ENCODE measurements around the gene TCTN2. TPM values are rescaled to one million over a fixed set of nuclear protein-coding genes. Genes with fewer than 3 reads are reported as not detected.

Gene TCTN2
- total and polyA plus RNA-seq, 2 of the 8 experiments (the other 6 are each of a cell fraction or from before 2014, with no cell fraction given), result 7.5 to 8.4 TPM

DNA sequence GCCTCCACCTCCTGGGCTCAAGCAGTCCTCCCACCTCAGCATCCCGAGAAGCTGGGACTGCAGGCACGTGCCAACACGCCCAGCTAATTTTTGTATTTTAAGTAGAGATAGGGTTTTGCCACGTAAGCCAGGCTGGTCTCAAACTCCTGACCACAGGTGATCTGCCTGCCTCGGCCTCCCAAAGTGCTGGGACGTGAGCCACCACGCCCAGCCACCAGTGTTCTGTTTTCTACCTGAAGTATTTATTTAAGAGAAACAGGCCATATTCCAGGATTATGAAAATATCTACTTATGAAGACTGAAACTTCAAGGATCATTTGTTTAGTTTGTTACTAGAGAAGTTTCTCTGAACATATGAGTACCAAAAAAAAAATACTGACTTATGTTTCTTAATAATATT, 27.0 kb upstream of the TCTN2 start (continued):
- TF ChIP-seq, protein P1, sequence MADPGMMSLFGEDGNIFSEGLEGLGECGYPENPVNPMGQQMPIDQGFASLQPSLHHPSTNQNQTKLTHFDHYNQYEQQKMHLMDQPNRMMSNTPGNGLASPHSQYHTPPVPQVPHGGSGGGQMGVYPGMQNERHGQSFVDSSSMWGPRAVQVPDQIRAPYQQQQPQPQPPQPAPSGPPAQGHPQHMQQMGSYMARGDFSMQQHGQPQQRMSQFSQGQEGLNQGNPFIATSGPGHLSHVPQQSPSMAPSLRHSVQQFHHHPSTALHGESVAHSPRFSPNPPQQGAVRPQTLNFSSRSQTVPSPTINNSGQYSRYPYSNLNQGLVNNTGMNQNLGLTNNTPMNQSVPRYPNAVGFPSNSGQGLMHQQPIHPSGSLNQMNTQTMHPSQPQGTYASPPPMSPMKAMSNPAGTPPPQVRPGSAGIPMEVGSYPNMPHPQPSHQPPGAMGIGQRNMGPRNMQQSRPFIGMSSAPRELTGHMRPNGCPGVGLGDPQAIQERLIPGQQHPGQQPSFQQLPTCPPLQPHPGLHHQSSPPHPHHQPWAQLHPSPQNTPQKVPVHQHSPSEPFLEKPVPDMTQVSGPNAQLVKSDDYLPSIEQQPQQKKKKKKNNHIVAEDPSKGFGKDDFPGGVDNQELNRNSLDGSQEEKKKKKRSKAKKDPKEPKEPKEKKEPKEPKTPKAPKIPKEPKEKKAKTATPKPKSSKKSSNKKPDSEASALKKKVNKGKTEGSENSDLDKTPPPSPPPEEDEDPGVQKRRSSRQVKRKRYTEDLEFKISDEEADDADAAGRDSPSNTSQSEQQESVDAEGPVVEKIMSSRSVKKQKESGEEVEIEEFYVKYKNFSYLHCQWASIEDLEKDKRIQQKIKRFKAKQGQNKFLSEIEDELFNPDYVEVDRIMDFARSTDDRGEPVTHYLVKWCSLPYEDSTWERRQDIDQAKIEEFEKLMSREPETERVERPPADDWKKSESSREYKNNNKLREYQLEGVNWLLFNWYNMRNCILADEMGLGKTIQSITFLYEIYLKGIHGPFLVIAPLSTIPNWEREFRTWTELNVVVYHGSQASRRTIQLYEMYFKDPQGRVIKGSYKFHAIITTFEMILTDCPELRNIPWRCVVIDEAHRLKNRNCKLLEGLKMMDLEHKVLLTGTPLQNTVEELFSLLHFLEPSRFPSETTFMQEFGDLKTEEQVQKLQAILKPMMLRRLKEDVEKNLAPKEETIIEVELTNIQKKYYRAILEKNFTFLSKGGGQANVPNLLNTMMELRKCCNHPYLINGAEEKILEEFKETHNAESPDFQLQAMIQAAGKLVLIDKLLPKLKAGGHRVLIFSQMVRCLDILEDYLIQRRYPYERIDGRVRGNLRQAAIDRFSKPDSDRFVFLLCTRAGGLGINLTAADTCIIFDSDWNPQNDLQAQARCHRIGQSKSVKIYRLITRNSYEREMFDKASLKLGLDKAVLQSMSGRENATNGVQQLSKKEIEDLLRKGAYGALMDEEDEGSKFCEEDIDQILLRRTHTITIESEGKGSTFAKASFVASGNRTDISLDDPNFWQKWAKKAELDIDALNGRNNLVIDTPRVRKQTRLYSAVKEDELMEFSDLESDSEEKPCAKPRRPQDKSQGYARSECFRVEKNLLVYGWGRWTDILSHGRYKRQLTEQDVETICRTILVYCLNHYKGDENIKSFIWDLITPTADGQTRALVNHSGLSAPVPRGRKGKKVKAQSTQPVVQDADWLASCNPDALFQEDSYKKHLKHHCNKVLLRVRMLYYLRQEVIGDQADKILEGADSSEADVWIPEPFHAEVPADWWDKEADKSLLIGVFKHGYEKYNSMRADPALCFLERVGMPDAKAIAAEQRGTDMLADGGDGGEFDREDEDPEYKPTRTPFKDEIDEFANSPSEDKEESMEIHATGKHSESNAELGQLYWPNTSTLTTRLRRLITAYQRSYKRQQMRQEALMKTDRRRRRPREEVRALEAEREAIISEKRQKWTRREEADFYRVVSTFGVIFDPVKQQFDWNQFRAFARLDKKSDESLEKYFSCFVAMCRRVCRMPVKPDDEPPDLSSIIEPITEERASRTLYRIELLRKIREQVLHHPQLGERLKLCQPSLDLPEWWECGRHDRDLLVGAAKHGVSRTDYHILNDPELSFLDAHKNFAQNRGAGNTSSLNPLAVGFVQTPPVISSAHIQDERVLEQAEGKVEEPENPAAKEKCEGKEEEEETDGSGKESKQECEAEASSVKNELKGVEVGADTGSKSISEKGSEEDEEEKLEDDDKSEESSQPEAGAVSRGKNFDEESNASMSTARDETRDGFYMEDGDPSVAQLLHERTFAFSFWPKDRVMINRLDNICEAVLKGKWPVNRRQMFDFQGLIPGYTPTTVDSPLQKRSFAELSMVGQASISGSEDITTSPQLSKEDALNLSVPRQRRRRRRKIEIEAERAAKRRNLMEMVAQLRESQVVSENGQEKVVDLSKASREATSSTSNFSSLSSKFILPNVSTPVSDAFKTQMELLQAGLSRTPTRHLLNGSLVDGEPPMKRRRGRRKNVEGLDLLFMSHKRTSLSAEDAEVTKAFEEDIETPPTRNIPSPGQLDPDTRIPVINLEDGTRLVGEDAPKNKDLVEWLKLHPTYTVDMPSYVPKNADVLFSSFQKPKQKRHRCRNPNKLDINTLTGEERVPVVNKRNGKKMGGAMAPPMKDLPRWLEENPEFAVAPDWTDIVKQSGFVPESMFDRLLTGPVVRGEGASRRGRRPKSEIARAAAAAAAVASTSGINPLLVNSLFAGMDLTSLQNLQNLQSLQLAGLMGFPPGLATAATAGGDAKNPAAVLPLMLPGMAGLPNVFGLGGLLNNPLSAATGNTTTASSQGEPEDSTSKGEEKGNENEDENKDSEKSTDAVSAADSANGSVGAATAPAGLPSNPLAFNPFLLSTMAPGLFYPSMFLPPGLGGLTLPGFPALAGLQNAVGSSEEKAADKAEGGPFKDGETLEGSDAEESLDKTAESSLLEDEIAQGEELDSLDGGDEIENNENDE (IDR thresholded peaks at IDR 0.05; ENCODE audit: insufficient replicate concordance, low read length), result no peak
- no peak for TF ChIP-seq TAF1 (IDR thresholded peaks at IDR 0.05; ENCODE audit: low read depth, low read length)
- TF ChIP-seq CHD2 (IDR thresholded peaks at IDR 0.05; ENCODE audit: low read length), result no peak
- TF ChIP-seq KDM5A (IDR thresholded peaks at IDR 0.05; ENCODE audit: low read length), result no peak
- TF ChIP-seq TEAD4 (IDR thresholded peaks at IDR 0.05; ENCODE audit: low read depth, low read length), result no peak
- TF ChIP-seq TBP (IDR thresholded peaks at IDR 0.05; ENCODE audit: low read depth, low read length), result no peak
- no peak for TF ChIP-seq SIN3A (conservative IDR thresholded peaks at IDR 0.05 in 1 of 2, IDR thresholded peaks at IDR 0.05 in 1 of 2; ENCODE audit: low read depth in 1 of 2, low read length in 2 of 2)

All from H1 (cell line).